CD4-positive, alpha-beta memory T cell (primary cell): ENCODE measurements around the gene MYO18B. TPM values are rescaled to one million over a fixed set of nuclear protein-coding genes. Genes with fewer than 3 reads are reported as not detected.

Experiments
- CTCF ChIA-PET: fragments of 350-600 bp; sonication (Branson Sonifier 250); formaldehyde crosslinking; loops from one replicate; lab custom pipeline; 2021; ENCODE audit warnings: inconsistent platforms; ENCODE audit not compliant: partially characterized antibody; lab: Charles Lee
- POLR2A ChIA-PET: fragments of 350-600 bp; sonication (Branson Sonifier 250); formaldehyde crosslinking; loops from one replicate; lab custom pipeline; 2021; ENCODE audit not compliant: partially characterized antibody; lab: Charles Lee
- DNase-seq, 5 donors: peaks; one replicate each; pipeline versions ENCODE4 v3.0.0 to v3.0.0-alpha.2; 2020 to 2022; ENCODE audit warnings: mixed read lengths in 1 of 5
- H3K27ac ChIP-seq: one replicate; pipeline ENCODE4 v1.7.0; 2013; ENCODE audit warnings: low read depth, low read length
- H3K27me3 ChIP-seq: 2 replicates; pipeline ENCODE4 v1.7.0; 2013; ENCODE audit warnings: mild to moderate bottlenecking, low read length, moderate library complexity; ENCODE audit not compliant: insufficient read depth
- H3K36me3 ChIP-seq: 2 replicates; pipeline ENCODE4 v1.7.0; 2013; ENCODE audit warnings: mild to moderate bottlenecking, low read length, moderate library complexity; ENCODE audit not compliant: insufficient read depth
- H3K4me1 ChIP-seq: 2 replicates; pipeline ENCODE4 v1.7.0; 2013; ENCODE audit warnings: mild to moderate bottlenecking, low read length, moderate library complexity; ENCODE audit not compliant: insufficient read depth
- H3K4me3 ChIP-seq, 2 donors: one replicate each; pipeline ENCODE4 v1.7.0; 2013; ENCODE audit warnings: low read length in 2 of 2, mild to moderate bottlenecking in 1 of 2
- H3K9me3 ChIP-seq, 2 donors: one replicate each; pipeline ENCODE4 v1.7.0; 2013; ENCODE audit warnings: low read length in 2 of 2, control low read depth in 1 of 2; ENCODE audit not compliant: control insufficient read depth in 1 of 2
- H3K27ac Mint-ChIP-seq, 7 donors: one replicate each; pipeline ENCODE4 v1.8.0; 2020 to 2021; ENCODE audit warnings: mixed read lengths in 7 of 7, mild to moderate bottlenecking in 6 of 7, inconsistent platforms in 3 of 7, moderate library complexity in 3 of 7
- H3K27me3 Mint-ChIP-seq, 2 donors: one replicate each; pipeline ENCODE4 v1.8.0; 2020 to 2021; ENCODE audit warnings: mixed read lengths in 2 of 2
- H3K36me3 Mint-ChIP-seq, 2 donors: one replicate each; pipeline ENCODE4 v1.8.0; 2020 to 2021; ENCODE audit warnings: mixed read lengths in 2 of 2, inconsistent platforms in 1 of 2, mild to moderate bottlenecking in 1 of 2
- H3K4me1 Mint-ChIP-seq, 4 donors: one replicate each; pipeline ENCODE4 v1.8.0; 2020 to 2021; ENCODE audit warnings: mixed read lengths in 4 of 4, mild to moderate bottlenecking in 1 of 4
- H3K4me3 Mint-ChIP-seq, 8 donors: one replicate each; pipeline ENCODE4 v1.8.0; 2020 to 2021; ENCODE audit warnings: mixed read lengths in 8 of 8, mild to moderate bottlenecking in 7 of 8, moderate library complexity in 6 of 8, inconsistent platforms in 3 of 8
- H3K9me3 Mint-ChIP-seq, 8 donors: one replicate each; pipeline ENCODE4 v1.8.0; 2020 to 2021; ENCODE audit warnings: mixed read lengths in 8 of 8, mild to moderate bottlenecking in 5 of 8, inconsistent platforms in 3 of 8, moderate library complexity in 1 of 8
- intact Hi-C: fragments of 100-400 bp; cut with micrococcal nuclease; formaldehyde crosslinking; loops from one replicate; pipeline ENCODE4 v1.15.1; 2023
- polyA plus RNA-seq, 2 donors: library from polyadenylated mRNA; unstranded; fragments of 300-500 nt; fragmentation: Illumina TruSeq; gene quantifications; one replicate each; pipeline ENCODE4 v1.2.3, GENCODE V29; 2021
- total RNA-seq, 2 experiments: library from RNA; stranded (reverse); gene quantifications; one replicate each; pipeline ENCODE4 v1.2.3, GENCODE V29; 2021

MYO18B gene
- total and polyA plus RNA-seq, 4 experiments from 2014 or later: 0.02 to 0.26 (median 0.19) TPM; not detected in 1

DNA sequence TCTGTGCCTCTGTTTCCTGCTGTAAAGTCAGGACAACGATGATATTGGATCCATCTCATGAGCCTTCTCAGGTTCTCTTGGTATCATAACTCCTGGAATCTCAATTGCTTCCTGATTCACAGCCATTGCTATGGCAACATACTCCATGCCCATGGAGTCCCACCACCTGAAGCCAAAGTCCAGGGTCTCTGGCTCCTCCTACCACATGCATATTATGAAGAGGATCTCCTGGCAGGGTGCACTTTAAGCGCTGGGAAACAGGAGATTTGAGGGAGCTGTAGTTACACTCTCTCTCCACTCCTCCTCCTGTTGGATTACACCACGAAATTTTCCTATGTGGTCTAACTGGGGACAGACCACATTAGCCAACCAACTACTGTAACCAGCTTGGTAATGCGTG lies 296.4 kb downstream of the MYO18B start:
- POLR2A ChIA-PET: no interaction called here

DNA sequence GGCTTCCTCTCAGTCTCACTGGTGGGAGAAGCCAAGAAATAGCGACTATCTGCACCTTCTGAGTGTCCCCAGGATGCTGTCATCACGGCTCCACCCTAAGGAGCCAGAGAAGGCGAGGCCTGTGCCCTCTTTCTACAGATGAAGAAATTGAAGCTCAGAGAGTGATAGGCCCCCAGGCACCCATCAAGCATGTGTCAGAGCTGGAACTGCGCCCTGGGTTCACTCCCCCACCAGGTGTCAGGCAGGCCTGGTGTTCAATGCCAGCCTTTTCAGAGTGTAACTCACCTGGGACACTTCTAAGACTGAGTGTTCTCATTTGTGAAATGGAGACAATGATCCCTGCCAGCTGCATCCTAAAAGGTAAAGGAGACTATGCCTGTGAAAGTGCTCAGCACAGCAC lies 299.9 kb downstream of the MYO18B start:
- POLR2A ChIA-PET: no interaction called here
- H3K27ac Mint-ChIP-seq: no peak overlapping the region
- Histone ChIP-seq H3K4me1 (no peaks in the 10 kb centered on the region), H3K9me3 (no peaks in the 10 kb centered on the region), H3K36me3 (no peaks in the 10 kb centered on the region), H3K27me3 (no peaks in the 10 kb centered on the region), H3K27ac (no peak overlapping the region), H3K4me3 (no peak overlapping the region)
- H3K9me3 Mint-ChIP-seq: peaks cover 0 to 5% (median 2%) of the 10 kb centered on the region in 8 donors
- H3K4me1 Mint-ChIP-seq: no peaks in the 10 kb centered on the region
- no peaks in the 10 kb centered on the region for H3K36me3 Mint-ChIP-seq
- CTCF ChIA-PET: no interaction called here
- H3K4me3 Mint-ChIP-seq: no peak overlapping the region
- DNase-seq: no peak
- intact Hi-C loops: no loop called here
- peaks cover 2 to 6% of the 10 kb centered on the region in 2 donors for H3K27me3 Mint-ChIP-seq

More for the DNA sequence above, 296.4 kb downstream of the MYO18B start:
- H3K4me3 ChIP-seq: no peak overlapping the region
- H3K27me3 ChIP-seq: no peaks in the 10 kb centered on the region
- H3K27ac ChIP-seq: no peak overlapping the region
- no peaks in the 10 kb centered on the region for H3K4me1 ChIP-seq
- peaks cover 0 to 9% of the 10 kb centered on the region in 2 donors for H3K9me3 ChIP-seq
- intact Hi-C loops: no loop called here
- Mint-ChIP-seq H3K27me3 (peaks cover 1 to 4% of the 10 kb centered on the region in 2 donors), H3K27ac (no peak overlapping the region), H3K4me1 (no peaks in the 10 kb centered on the region), H3K4me3 (no peak overlapping the region), H3K9me3 (peaks cover 3 to 21% (median 14%) of the 10 kb centered on the region in 8 donors), H3K36me3 (no peaks in the 10 kb centered on the region)
- no peaks in the 10 kb centered on the region for H3K36me3 ChIP-seq
- DNase-seq: no peak
- CTCF ChIA-PET: no interaction called here

GRCh38 chr22:26043031-26043430 lies 301.0 kb downstream of the MYO18B start:
- DNase-seq: no peak
- Histone ChIP-seq H3K36me3 (no peaks in the 10 kb centered on the region), H3K4me1 (no peaks in the 10 kb centered on the region), H3K27me3 (no peaks in the 10 kb centered on the region), H3K27ac (no peak overlapping the region), H3K4me3 (no peak overlapping the region), H3K9me3 (no peaks in the 10 kb centered on the region)
- Mint-ChIP-seq H3K4me1 (no peaks in the 10 kb centered on the region), H3K27ac (no peak overlapping the region), H3K4me3 (no peak overlapping the region), H3K27me3 (peaks cover 3 to 8% of the 10 kb centered on the region in 2 donors), H3K36me3 (no peaks in the 10 kb centered on the region), H3K9me3 (peaks cover 0 to 5% (median 2%) of the 10 kb centered on the region in 8 donors)
- intact Hi-C loops: no loop called here
- ChIA-PET CTCF (interaction anchor here (0.7 kb wide), 1 partner anchor 16 kb away, joined by 3 read pairs; no protein-coding TSS in a partner anchor), POLR2A (no interaction called here)

GRCh38 chr22:26045051-26045450 lies 303.1 kb downstream of the MYO18B start:
- no peak for DNase-seq
- Histone ChIP-seq H3K27ac (no peak overlapping the region), H3K4me1 (no peaks in the 10 kb centered on the region), H3K36me3 (no peaks in the 10 kb centered on the region), H3K9me3 (no peaks in the 10 kb centered on the region), H3K27me3 (no peaks in the 10 kb centered on the region), H3K4me3 (no peak overlapping the region)
- no peak overlapping the region for H3K27ac Mint-ChIP-seq
- H3K4me1 Mint-ChIP-seq: no peaks in the 10 kb centered on the region
- CTCF ChIA-PET: no interaction called here
- H3K4me3 Mint-ChIP-seq: no peak overlapping the region
- intact Hi-C loops: no loop called here
- H3K36me3 Mint-ChIP-seq: no peaks in the 10 kb centered on the region
- H3K9me3 Mint-ChIP-seq: peaks cover 0 to 5% (median 2%) of the 10 kb centered on the region in 8 donors
- POLR2A ChIA-PET: no interaction called here
- H3K27me3 Mint-ChIP-seq: peaks cover 5 to 8% of the 10 kb centered on the region in 2 donors

- intact Hi-C loops: no loop called here
- no peaks in the 10 kb centered on the region for H3K4me1 Mint-ChIP-seq
- ChIA-PET POLR2A (no interaction called here), CTCF (no interaction called here)
- no peak overlapping the region for H3K4me3 Mint-ChIP-seq
- Histone ChIP-seq H3K36me3 (no peaks in the 10 kb centered on the region), H3K4me3 (no peak overlapping the region), H3K27ac (no peak overlapping the region), H3K9me3 (no peaks in the 10 kb centered on the region), H3K4me1 (no peaks in the 10 kb centered on the region), H3K27me3 (no peaks in the 10 kb centered on the region)
- H3K27me3 Mint-ChIP-seq: peaks cover 3 to 9% of the 10 kb centered on the region in 2 donors
- H3K9me3 Mint-ChIP-seq: peaks cover 0 to 7% (median under 1%) of the 10 kb centered on the region in 8 donors
- no peaks in the 10 kb centered on the region for H3K36me3 Mint-ChIP-seq
- DNase-seq: no peak
- no peak overlapping the region for H3K27ac Mint-ChIP-seq
These were observed 303.9 kb downstream of the MYO18B start for GRCh38 chr22:26045860-26046259.

DNA sequence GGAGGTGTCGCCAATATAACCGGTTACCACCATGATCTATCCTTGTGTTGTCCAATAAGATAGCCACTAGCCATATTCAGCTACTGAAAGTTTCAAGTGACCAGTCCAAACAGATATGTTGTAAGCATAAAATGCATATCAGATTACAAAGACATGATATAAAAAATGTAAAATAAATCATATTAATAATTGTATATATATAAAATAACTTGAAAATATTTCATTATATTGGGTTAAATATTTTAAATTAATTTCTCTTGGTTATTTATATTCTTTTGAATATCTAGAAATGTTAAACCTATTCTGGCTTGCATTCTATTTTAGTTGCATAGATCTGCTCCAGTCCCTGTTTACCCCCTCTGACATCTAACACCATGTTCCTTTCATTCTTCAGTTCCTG lies 305.5 kb downstream of the MYO18B start:
- Mint-ChIP-seq H3K27me3 (peaks cover 3 to 10% of the 10 kb centered on the region in 2 donors), H3K27ac (no peak overlapping the region), H3K4me1 (no peaks in the 10 kb centered on the region), H3K36me3 (no peaks in the 10 kb centered on the region), H3K4me3 (no peak overlapping the region), H3K9me3 (peaks cover 0 to 9% (median under 1%) of the 10 kb centered on the region in 8 donors)
- Histone ChIP-seq H3K9me3 (no peaks in the 10 kb centered on the region), H3K4me3 (no peak overlapping the region), H3K4me1 (no peaks in the 10 kb centered on the region), H3K27me3 (no peaks in the 10 kb centered on the region), H3K36me3 (no peaks in the 10 kb centered on the region), H3K27ac (no peak overlapping the region)
- CTCF ChIA-PET: no interaction called here
- POLR2A ChIA-PET: no interaction called here
- intact Hi-C loops: no loop called here
- DNase-seq: no peak

DNA sequence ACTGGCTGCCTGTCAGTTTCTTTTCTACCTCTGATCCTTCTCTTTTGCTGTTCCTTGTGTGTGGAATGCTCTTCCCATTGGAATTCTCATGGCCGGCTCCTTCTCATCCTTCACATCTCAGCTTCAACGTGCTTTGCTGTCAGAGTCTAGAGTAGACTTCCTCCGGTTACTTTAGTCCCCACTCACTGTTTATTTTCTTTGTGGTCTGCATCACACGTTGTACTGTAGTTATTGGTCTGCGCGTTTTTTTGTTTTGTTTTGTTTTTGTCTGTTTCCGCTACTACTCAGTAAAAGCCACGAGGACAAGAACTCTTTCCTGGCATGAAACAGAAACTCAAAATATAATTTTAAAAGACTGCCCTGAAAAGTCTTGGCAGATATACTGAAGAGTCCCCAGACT lies 305.9 kb downstream of the MYO18B start:
- Mint-ChIP-seq H3K9me3 (peaks cover 0 to 9% (median under 1%) of the 10 kb centered on the region in 8 donors), H3K36me3 (no peaks in the 10 kb centered on the region), H3K27ac (no peak overlapping the region), H3K4me1 (no peaks in the 10 kb centered on the region), H3K4me3 (no peak overlapping the region), H3K27me3 (peaks cover 3 to 10% of the 10 kb centered on the region in 2 donors)
- Histone ChIP-seq H3K4me3 (no peak overlapping the region), H3K9me3 (no peaks in the 10 kb centered on the region), H3K27me3 (no peaks in the 10 kb centered on the region), H3K27ac (no peak overlapping the region), H3K4me1 (no peaks in the 10 kb centered on the region), H3K36me3 (no peaks in the 10 kb centered on the region)
- DNase-seq: no peak
- intact Hi-C loops: no loop called here
- ChIA-PET CTCF (no interaction called here), POLR2A (no interaction called here)

DNA sequence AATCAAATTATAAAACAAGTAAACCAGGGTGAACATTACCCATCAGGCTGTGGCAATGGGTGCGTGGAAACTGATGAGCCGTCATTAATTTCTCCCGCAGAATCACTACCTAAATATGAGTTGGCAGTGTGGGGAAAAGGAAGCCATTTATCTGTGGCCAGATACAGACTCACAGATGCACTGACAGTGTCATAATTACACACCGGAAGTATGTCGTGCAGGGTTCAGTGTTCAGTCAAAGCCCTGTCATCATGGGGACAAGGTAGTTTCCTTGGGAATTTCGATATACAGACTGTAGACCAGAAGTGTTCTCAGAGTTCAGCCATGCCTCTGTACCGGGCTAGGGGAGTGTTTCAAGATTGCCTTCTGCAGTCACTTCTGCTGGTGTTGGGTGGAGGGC lies 308.1 kb downstream of the MYO18B start:
- Mint-ChIP-seq H3K9me3 (peaks cover 0 to 3% (median under 1%) of the 10 kb centered on the region in 8 donors), H3K27me3 (peaks cover 5 to 10% of the 10 kb centered on the region in 2 donors), H3K4me3 (no peak overlapping the region), H3K4me1 (no peaks in the 10 kb centered on the region), H3K36me3 (no peaks in the 10 kb centered on the region), H3K27ac (no peak overlapping the region)
- Histone ChIP-seq H3K27me3 (no peaks in the 10 kb centered on the region), H3K4me3 (no peak overlapping the region), H3K36me3 (no peaks in the 10 kb centered on the region), H3K27ac (no peak overlapping the region), H3K4me1 (no peaks in the 10 kb centered on the region), H3K9me3 (no peaks in the 10 kb centered on the region)
- intact Hi-C loops: no loop called here
- DNase-seq: no peak
- ChIA-PET POLR2A (no interaction called here), CTCF (no interaction called here)
